Epithelial cell of prostate (primary cell): ENCODE results near the gene ARSD.
"Not testable (repeated sequence)": the region's sequence is repeated elsewhere in the genome, so short reads cannot be mapped to it uniquely, and the experiment has no call there.

Experiments used
- DNase-seq: peaks from one replicate; pipeline ENCODE4 v3.0.0-alpha.2; 2011; ENCODE audit warnings: low read depth, low spot score
- H3K27ac ChIP-seq: fragments of 450-650 bp; 2 replicates; pipeline ENCODE4 v1.5.1; 2017; ENCODE audit warnings: mild to moderate bottlenecking

ARSD gene

GRCh38 chrX:2897690-2898623 lies 31.2 kb downstream of the ARSD start:
- peak overlapping the region; percentile 56 for H3K27ac ChIP-seq
- not testable (repeated sequence) for DNase-seq

DNA sequence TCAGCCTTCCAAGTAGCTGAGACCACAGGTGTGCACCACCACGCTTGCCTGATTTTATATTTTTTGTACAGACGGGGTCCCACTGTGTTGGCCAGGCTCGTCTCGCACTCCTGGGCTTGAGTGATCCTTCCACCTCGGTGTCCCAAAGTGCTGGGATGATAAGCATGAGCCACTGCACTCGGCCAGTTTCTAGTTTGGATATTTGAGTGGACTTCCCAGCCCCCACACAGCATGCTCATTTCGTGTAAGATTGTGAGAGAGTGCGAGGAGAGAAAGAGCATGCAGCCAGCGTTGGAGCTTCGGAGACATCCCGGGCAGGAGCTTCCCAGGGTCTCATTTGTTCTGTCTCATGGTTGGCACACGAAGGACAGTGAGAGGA lies 31.8 kb downstream of the ARSD start:
- DNase-seq: no peak
- H3K27ac ChIP-seq: peak overlapping the region; percentile 56

DNA sequence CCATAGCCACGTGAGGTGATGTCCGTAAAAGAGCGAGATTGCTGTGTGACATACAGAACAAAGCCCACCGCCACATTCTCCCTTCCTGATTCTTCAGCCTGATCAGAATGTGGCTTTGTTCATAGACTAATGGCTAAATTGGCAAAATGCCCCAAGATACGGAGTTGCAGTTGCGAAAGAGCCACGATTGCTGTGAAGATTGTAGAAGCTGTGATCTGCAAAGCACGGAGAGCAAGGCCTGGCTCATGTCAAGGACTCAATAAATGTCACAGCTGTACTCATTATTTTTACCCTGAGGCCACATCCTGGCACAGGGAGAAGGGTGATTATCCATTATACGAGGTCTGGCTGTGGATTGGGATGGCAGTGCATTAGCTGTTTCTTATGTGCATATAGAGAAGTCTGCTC lies 34.2 kb downstream of the ARSD start:
- no peak overlapping the region for H3K27ac ChIP-seq
- DNase-seq: no peak

GRCh38 chrX:2892816-2893215 lies 36.3 kb downstream of the ARSD start:
- no peak overlapping the region for H3K27ac ChIP-seq
- no peak for DNase-seq

DNA sequence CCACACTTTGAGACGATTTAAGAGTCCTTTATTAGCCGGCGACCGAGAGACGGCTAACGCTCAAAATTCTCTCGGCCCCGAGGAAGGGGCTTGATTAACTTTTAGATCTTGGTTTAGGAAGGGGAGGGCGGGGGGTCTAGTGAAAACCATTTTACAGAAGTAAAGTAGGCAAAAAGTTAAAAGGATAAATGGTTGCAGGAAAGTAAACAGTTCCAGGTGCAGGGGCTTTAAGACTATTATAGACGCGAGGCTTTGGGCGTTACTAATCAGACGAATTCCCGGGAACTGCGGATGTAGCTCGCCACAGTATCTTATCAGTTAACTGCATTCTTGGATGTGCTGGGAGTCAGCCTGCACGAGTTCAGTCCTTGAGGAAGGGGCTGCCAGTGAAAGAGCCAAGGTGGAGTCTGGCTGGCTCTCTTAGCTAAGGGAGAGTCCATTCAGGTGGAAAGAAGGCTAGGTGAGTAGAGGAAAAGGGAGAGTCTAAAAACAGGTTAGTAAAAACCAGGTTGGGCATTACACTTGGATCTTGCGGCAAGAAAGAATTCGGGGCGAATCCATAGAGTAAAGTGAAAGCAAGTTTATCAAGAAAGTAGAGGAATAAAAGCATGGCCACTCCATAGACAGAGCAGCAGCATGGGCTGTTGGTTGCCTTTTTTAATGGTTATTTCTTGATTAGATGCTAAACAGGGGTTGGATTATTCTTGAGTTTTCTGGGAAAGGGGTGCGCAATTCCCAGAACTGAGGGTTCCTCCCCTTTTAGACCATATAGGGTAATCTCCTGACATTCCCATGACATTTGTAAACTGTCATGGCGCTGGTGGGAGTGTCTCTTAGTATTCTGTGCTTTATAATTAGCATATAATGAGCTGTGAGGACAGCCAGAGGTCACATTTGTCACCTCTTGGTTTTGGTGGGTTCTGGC lies 38.3 kb downstream of the ARSD start:
- H3K27ac ChIP-seq, DNase-seq: not testable (repeated sequence)

DNA sequence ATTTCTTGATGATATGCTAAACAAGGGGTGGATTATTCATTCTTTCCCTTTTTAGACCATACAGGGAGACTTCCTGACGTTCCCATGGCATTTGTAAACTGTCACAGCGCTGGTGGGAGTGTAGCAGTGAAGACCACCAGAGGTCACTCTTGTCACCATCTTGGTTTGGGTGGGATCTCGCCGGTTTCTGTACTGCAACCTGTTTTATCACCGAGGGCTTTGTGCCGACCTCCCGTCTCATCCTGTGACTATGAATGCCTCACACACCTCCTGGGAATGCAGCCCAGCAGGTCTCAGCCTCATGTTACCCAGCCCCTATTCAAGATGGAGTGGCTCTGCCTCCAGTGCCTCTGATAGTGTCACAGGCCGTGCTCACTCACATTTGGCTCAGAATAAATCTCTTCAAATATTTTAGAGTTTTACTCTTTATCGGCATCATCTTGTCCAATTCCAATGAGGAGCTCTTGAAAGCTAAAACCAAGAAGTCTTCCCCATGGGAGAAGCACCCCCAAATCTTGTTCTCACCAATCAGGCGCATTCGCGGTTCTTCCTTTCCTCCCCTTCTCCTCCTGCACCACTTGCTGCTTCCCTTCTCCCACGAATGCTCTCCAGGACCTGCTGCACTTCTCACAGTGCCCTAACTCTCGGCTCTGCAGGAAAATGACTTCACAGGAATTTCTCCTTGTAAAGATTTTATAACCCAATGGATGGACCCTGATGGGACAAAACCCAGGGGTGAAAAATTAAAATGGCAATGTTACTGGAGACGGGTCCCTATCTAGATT lies 39.2 kb downstream of the ARSD start:
- not testable (repeated sequence) for H3K27ac ChIP-seq, DNase-seq

- DNase-seq: no peak
- H3K27ac ChIP-seq: no peak overlapping the region
Measured at GRCh38 chrX:2889045-2889605, 40.0 kb downstream of the ARSD start.

GRCh38 chrX:2888309-2888708 lies 40.8 kb downstream of the ARSD start:
- DNase-seq: no peak
- no peak overlapping the region for H3K27ac ChIP-seq

DNA sequence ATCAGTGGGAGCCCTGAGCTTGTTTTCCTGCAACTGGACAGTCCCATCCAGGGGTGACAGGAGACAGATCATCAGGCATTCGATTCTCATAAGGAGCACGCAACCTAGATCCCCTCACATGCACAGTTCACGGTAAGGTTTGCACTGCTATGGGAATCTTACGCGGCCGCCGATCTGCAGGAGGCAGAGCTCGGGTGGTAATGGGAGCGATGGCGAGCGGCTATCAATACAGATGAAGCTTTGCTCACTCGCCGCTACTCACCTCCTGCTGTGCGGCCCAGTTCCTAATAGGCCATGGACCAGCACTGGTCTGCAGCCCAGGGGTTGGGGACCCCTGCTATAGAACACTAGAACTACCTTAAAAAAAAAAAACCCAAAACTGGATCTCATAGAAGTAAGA lies 45.4 kb downstream of the ARSD start:
- H3K27ac ChIP-seq: no peak overlapping the region
- no peak for DNase-seq

DNA sequence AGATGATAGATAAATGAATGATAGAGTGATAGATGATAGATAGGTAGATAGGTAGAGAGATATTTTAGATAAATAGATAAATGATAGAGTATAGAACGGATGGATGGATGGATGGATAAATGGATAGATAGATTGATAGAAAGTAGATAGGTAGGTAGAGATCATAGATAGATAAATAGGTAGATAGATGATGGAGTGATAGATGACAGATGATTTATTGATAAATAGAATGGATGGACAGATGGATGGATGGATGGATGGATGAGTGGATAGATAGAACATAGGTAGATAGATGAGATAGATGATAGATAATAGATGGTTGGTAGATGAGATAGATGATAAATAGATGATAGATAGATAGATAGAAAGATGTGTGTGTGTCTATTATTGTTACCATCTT lies 49.5 kb downstream of the ARSD start:
- DNase-seq: no peak
- no peak overlapping the region for H3K27ac ChIP-seq

DNA sequence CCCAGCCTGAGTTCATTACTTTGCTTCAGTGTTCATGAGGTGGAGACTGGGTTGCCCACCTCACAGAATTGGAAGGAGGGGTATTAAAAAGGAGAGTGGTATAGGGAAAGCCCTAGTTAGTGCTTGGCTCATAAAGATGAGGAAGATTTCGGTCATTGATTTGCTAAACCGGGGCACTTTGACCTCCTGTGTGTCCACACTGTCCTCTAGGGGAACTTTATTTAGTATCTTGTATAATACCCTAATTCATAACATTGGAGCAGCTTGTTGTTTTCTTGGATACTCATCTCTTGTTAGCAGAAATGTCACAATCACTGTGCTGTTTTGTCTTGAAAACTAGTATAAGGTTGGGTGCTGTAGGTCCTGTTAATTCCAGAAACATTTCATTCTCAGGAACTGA lies 50.6 kb downstream of the ARSD start:
- DNase-seq: no peak
- no peak overlapping the region for H3K27ac ChIP-seq

- no peak overlapping the region for H3K27ac ChIP-seq
- no peak for DNase-seq
Measured at GRCh38 chrX:2875798-2876399, 53.2 kb downstream of the ARSD start.

DNA sequence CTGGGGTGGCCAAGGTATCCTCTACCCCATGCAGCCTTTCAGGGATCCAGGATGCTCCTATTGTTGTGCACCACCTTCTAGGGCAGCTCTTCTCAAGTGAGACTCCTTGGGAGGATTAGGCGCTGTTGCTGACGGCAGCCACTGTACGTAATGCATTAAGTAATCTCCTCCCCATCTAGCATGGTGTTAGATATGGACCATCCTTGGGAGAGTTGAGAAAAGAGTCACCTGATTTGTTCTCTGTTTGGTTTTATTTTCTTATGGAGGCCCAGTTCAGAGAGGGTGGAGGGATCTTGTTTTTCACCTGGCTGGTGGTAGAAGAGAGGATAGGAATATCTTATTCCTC lies 54.0 kb downstream of the ARSD start:
- DNase-seq: no peak
- no peak overlapping the region for H3K27ac ChIP-seq

- no peak for DNase-seq
- no peak overlapping the region for H3K27ac ChIP-seq
Measured at GRCh38 chrX:2874222-2875135, 54.7 kb downstream of the ARSD start.

DNA sequence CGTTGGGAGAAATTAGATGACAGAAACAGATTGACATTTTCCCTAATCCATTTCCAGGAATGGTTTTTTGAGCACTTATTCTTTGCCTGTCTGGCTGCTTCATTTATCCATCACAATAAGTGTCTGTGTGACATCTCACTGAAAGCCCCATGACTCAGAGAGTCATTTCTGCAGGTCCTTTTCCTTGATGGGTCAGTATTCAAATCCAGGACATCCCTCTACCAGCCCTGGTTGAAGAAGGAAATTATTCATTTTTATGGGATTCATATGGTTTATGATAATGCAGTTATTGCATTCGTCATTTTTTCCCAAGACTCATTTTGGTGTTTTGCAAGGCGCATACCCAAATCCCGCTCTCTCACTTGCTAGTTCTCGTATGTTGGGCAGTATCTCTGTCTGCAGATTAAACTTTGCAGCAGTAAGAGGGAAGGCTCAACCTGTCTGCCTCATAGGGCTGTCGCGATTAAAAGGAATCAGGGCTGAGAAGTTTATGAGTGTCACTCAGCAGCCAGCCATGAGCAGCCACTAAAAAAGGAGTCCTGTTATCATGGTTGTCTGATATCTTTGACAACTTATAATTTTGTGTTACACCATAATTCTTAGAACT lies 56.4 kb downstream of the ARSD start:
- DNase-seq: no peak
- no peak overlapping the region for H3K27ac ChIP-seq

GRCh38 chrX:2871831-2872230 lies 57.3 kb downstream of the ARSD start:
- H3K27ac ChIP-seq: no peak overlapping the region
- no peak for DNase-seq

DNA sequence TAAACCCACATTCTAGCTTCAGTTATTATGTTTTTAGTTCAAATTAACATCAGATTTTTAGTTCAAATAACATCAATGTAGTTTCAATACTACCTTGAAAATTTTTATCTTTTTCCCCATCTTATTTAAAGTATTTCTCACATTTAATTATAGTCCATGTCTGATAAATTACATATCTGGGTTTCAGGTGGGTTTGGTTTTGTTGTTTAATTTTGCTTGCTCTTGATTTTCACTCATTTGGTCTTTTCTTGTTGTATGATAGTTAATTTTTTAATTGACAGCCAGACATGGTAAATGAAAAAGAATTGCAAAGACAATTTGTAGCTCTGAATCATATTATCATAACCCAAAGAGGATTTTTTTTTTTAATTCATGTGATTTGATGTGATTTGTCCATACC lies 58.5 kb downstream of the ARSD start:
- no peak overlapping the region for H3K27ac ChIP-seq
- no peak for DNase-seq

DNA sequence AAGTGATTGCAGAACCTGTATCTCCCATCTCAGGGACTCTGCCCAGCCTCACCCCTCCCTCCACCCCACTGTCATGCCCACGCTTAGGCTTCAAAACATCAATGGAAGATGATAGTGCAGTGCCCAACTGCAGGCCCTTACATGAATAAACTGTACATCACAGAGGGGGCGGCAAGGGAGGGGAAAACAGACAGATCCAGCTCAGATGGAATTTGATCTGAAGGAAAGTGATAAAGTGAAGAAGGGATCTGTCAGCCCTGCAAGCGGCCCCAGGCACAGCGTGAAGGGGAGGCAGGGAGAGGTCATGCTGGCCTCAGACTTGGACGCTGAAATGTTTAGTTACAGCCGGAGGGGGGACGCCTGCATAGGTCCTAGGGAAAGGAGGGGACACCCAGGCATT lies 61.9 kb downstream of the ARSD start:
- DNase-seq: no peak

More for the DNA sequence above, 61.9 kb downstream of the ARSD start:
- H3K27ac ChIP-seq: no peak overlapping the region
